Psoas muscle (tissue), 8 donors: ENCODE measurements around the gene DMXL2. TPM values are rescaled to one million over a fixed set of nuclear protein-coding genes. Genes with fewer than 3 reads are reported as not detected.
"Not testable (repeated sequence)": the region's sequence is repeated elsewhere in the genome, so short reads cannot be mapped to it uniquely, and the experiment has no call there.

ENCODE experiments used
- ATAC-seq, 4 donors: fragments of 200-7000 bp; cut with Tn5 transposase; one replicate each; pipeline ENCODE4 v1.9.1; 2020; ENCODE audit warnings: moderate library complexity in 3 of 4, mild to moderate bottlenecking in 2 of 4
- DNase-seq, 2 donors: peaks; one replicate each; pipeline ENCODE4 v3.0.0-alpha.2; 2020
- H3K27ac ChIP-seq: fragments of 200-600 bp; one replicate; pipeline ENCODE4 v1.8.0; 2022
- H3K27me3 ChIP-seq, 3 donors: fragments of 200-600 bp in 1 of 3; one replicate each; pipeline versions ENCODE4 v1.6.1 to v1.8.0; 2013 to 2022; ENCODE audit warnings: low read length in 2 of 3, mild to moderate bottlenecking in 2 of 3, moderate library complexity in 1 of 3; ENCODE audit not compliant: insufficient read depth in 3 of 3
- H3K36me3 ChIP-seq, 2 donors: fragments of 200-600 bp in 1 of 2; one replicate each; pipeline versions ENCODE4 v1.6.1 to v1.8.0; 2013 to 2022; ENCODE audit warnings: low read depth in 1 of 2, mild to moderate bottlenecking in 1 of 2, moderate library complexity in 1 of 2; ENCODE audit not compliant: insufficient read depth in 1 of 2
- H3K4me1 ChIP-seq: fragments of 200-600 bp; one replicate; pipeline ENCODE4 v1.8.0; 2022
- H3K4me3 ChIP-seq: fragments of 200-600 bp; one replicate; pipeline ENCODE4 v1.8.0; 2022; ENCODE audit warnings: mild to moderate bottlenecking
- H3K9me3 ChIP-seq: fragments of 200-600 bp; one replicate; pipeline ENCODE4 v1.8.0; 2022
- CTCF ChIP-seq: fragments of 200-600 bp; IDR thresholded peaks from one replicate; pipeline ENCODE4 v1.8.0; 2022; ENCODE audit warnings: antibody characterized with exemption
- WGBS, 3 donors: extraction: QIAGEN DNeasy Blood & Tissue Kit; methylation state at CpG; one replicate each; pipeline versions ENCODE4 v1.1.6 to v1.1.7; 2013; 5-methylcytosine and 5-hydroxymethylcytosine counted together
- intact Hi-C, 2 donors: fragments of 100-400 bp; cut with DNase I; formaldehyde crosslinking; loops; one replicate each; pipeline versions ENCODE4 v1.11.0 to v1.14.2; 2022
- polyA plus RNA-seq, 3 donors: library from polyadenylated mRNA; stranded (reverse); fragments of 200-250 nt; gene quantifications; one replicate each; pipeline ENCODE4 v1.2.3, GENCODE V29; 2013
- total RNA-seq, 4 donors: library from RNA; stranded (reverse); fragmentation: NEBNext Ultra II Directional in 2 of 4; extraction: Animal tissue kit (Norgen Biotek cat#: 25700) in 2 of 4; gene quantifications; one replicate each; pipeline versions ENCODE4 v1.2.1 to v1.2.4, GENCODE V29; 2021 to 2023
- donor health status: healthy with polysubstance abuse.
- donor health status: DM: no; HTN: no; CAD: no; lungs with moderate emphysema.
- donor health status: Bipolar disorder and iron deficiency.
- donor health status: healthy.
- donor health status: DM: yes; HTN: yes; CAD: no.
- donor health status: DM: no; HTN: no; CAD: no.
- donor health status: DM: no; HTN: no; CAD: no.
- donor health status: DM: yes; HTN: yes; CAD: no.

The DMXL2 gene
- total and polyA plus RNA-seq, 7 donors: 1.9 to 8.0 (median 3.1) TPM

- WGBS, 3 donors: 35 to 56% (median 39%) methylated on average over 6 of the region's 6 CpGs
Observed at GRCh38 chr15:51667478-51667877, 44.9 kb upstream of the DMXL2 start.

GRCh38 chr15:51661072-51661471 lies 38.5 kb upstream of the DMXL2 start:
- DNase-seq: no peak
- Histone ChIP-seq H3K27me3 (no peaks in the 10 kb centered on the region), H3K4me1 (no peaks in the 10 kb centered on the region), H3K4me3 (no peak overlapping the region), H3K36me3 (no peaks in the 10 kb centered on the region), H3K27ac (no peak overlapping the region), H3K9me3 (no peaks in the 10 kb centered on the region)
- intact Hi-C loops: no loop called here
- no peak for TF ChIP-seq CTCF
- WGBS, 3 donors: 81 to 89% (median 88%) methylated on average over 2 of the region's 2 CpGs
- ATAC-seq: no peak

More at GRCh38 chr15:51667478-51667877, 44.9 kb upstream of the DMXL2 start:
- Histone ChIP-seq H3K36me3 (no peaks in the 10 kb centered on the region), H3K9me3 (no peaks in the 10 kb centered on the region), H3K4me3 (no peak overlapping the region), H3K4me1 (no peaks in the 10 kb centered on the region), H3K27ac (no peak overlapping the region), H3K27me3 (no peaks in the 10 kb centered on the region)
- TF ChIP-seq CTCF: no peak
- intact Hi-C loops: no loop called here
- ATAC-seq (no peak), DNase-seq (no peak)

GRCh38 chr15:51658664-51659063 lies 36.1 kb upstream of the DMXL2 start:
- ATAC-seq (no peak), DNase-seq (no peak)
- no peaks in the 10 kb centered on the region for H3K36me3 ChIP-seq
- no peaks in the 10 kb centered on the region for H3K4me1 ChIP-seq
- WGBS, 3 donors: 73 to 83% (median 77%) methylated on average over 3 of the region's 3 CpGs
- no peak overlapping the region for H3K27ac ChIP-seq
- TF ChIP-seq CTCF: no peak
- no peak overlapping the region for H3K4me3 ChIP-seq
- intact Hi-C loops: no loop called here
- H3K9me3 ChIP-seq: no peaks in the 10 kb centered on the region
- no peaks in the 10 kb centered on the region for H3K27me3 ChIP-seq

- DNase-seq, H3K27ac ChIP-seq, H3K9me3 ChIP-seq, H3K4me3 ChIP-seq, H3K27me3 ChIP-seq, intact Hi-C loops, ATAC-seq, H3K36me3 ChIP-seq, H3K4me1 ChIP-seq: not testable (repeated sequence)
- 92 to 94% (median 93%) methylated on average over 24 of the region's 24 CpGs for WGBS, 3 donors
Observed at GRCh38 chr15:51655401-51656057, 33.0 kb upstream of the DMXL2 start.

- no peak for DNase-seq
- intact Hi-C loops: no loop called here
- Histone ChIP-seq H3K4me1 (no peaks in the 10 kb centered on the region), H3K9me3 (no peaks in the 10 kb centered on the region), H3K27ac (no peak overlapping the region), H3K36me3 (no peaks in the 10 kb centered on the region), H3K27me3 (no peaks in the 10 kb centered on the region), H3K4me3 (no peak overlapping the region)
- no peak for TF ChIP-seq CTCF
- 84 to 86% (median 85%) methylated on average over 5 of the region's 5 CpGs for WGBS, 3 donors
- ATAC-seq: no peak
Observed at GRCh38 chr15:51652084-51652668, 29.6 kb upstream of the DMXL2 start.
